Astrocyte (in vitro differentiated cells and primary cell): ENCODE results near the gene OSBPL3.

Source experiments
- EZH2 ChIP-seq: IDR thresholded peaks from 2 replicates; pipeline ENCODE4 v1.6.1; 2012; ENCODE audit warnings: mild to moderate bottlenecking, low read length, inconsistent platforms; ENCODE audit not compliant: insufficient read depth
- TF ChIP-seq, protein P1 (sequence below): IDR thresholded peaks from 2 replicates; pipeline ENCODE4 v1.5.1; 2011; ENCODE audit warnings: low read depth, mild to moderate bottlenecking, inconsistent platforms, low read length, moderate library complexity; ENCODE audit not compliant: insufficient read depth

DNA sequence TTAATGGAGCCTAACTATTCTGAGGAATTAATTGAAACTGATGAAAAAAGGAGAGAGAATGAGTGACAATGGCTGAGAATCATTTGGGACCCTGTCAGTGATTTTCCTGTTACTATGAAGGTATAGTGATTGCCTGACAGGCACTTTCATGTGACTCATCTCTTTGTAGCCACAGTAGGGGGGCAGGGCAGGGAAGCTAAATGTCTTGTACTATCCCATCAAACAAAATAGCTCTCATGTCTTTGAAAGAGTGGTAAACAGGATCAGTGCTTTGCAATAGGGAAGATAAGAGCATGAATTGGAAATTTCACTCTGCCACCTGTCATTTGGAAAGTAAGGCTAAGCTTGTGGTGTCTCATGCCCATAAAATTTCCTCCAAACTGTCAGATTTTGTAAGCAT, 128.2 kb downstream of the OSBPL3 start:
- TF ChIP-seq, protein P1, sequence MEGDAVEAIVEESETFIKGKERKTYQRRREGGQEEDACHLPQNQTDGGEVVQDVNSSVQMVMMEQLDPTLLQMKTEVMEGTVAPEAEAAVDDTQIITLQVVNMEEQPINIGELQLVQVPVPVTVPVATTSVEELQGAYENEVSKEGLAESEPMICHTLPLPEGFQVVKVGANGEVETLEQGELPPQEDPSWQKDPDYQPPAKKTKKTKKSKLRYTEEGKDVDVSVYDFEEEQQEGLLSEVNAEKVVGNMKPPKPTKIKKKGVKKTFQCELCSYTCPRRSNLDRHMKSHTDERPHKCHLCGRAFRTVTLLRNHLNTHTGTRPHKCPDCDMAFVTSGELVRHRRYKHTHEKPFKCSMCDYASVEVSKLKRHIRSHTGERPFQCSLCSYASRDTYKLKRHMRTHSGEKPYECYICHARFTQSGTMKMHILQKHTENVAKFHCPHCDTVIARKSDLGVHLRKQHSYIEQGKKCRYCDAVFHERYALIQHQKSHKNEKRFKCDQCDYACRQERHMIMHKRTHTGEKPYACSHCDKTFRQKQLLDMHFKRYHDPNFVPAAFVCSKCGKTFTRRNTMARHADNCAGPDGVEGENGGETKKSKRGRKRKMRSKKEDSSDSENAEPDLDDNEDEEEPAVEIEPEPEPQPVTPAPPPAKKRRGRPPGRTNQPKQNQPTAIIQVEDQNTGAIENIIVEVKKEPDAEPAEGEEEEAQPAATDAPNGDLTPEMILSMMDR: no peak
- no peak for TF ChIP-seq EZH2
